ENCODE data around the gene EGLN3.

GRCh38 chr14:33927944-33928343 is 22.9 kb downstream of the EGLN3 start:
- TF ChIP-seq CTCF (IDR thresholded peaks at IDR 0.05; ENCODE audit: low read depth, low read length), result no peak
- TF ChIP-seq EZH2phosphoT487 (IDR thresholded peaks at IDR 0.05; ENCODE audit: low read depth), result no peak
